Measurements from ENCODE around the gene GFM1.

DNA sequence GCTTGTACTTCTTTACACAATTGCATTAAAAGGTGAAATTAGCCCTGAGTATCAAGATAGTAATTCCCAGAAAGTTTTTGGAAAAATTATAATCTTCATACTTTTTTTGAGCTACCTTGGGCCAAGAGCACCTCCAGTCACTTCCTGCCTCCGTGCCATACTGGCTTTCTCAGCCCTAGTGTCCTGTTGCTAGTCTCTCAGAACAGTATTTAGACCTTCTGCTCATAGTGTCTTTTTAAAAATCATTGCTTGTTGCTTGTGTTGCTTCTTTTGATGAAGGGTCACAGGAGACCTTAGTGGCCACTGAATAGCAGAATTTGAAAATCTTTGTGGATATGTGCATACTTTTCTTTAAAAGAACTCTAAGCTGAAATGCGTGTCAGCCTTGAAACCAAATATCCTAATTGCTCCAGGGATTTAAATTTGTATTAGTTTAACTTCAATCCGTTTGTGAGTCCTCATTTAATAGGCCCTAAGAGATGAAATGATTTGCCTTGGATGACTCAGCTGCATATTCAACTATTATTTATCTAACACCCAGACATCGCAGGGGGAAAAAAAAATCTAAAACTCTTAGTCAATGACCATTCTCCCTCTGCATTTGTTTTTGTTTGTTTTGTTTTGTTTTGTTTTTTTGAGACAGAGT, 57.2 kb downstream of the GFM1 start:
- TF ChIP-seq, protein P1, sequence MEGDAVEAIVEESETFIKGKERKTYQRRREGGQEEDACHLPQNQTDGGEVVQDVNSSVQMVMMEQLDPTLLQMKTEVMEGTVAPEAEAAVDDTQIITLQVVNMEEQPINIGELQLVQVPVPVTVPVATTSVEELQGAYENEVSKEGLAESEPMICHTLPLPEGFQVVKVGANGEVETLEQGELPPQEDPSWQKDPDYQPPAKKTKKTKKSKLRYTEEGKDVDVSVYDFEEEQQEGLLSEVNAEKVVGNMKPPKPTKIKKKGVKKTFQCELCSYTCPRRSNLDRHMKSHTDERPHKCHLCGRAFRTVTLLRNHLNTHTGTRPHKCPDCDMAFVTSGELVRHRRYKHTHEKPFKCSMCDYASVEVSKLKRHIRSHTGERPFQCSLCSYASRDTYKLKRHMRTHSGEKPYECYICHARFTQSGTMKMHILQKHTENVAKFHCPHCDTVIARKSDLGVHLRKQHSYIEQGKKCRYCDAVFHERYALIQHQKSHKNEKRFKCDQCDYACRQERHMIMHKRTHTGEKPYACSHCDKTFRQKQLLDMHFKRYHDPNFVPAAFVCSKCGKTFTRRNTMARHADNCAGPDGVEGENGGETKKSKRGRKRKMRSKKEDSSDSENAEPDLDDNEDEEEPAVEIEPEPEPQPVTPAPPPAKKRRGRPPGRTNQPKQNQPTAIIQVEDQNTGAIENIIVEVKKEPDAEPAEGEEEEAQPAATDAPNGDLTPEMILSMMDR (IDR thresholded peaks at IDR 0.05): no peak
- TF ChIP-seq EZH2 (IDR thresholded peaks at IDR 0.05; ENCODE audit: borderline replicate concordance, insufficient read depth, low read depth, low read length, poor library complexity, severe bottlenecking): no peak

All from B cell (primary cell).